GM19463 (cell line): ENCODE results near the gene HCLS1.

ENCODE experiments used
- ATAC-seq: cut with Tn5 transposase; IDR thresholded peaks from one replicate; pipeline ENCODE4 v1.9.1; 2021; ENCODE audit warnings: mild to moderate bottlenecking, moderate library complexity; ENCODE audit not compliant: unreplicated experiment

Gene HCLS1

GRCh38 chr3:121658716-121659435, 1.8 kb downstream of the HCLS1 start:
- ATAC-seq = no peak

DNA sequence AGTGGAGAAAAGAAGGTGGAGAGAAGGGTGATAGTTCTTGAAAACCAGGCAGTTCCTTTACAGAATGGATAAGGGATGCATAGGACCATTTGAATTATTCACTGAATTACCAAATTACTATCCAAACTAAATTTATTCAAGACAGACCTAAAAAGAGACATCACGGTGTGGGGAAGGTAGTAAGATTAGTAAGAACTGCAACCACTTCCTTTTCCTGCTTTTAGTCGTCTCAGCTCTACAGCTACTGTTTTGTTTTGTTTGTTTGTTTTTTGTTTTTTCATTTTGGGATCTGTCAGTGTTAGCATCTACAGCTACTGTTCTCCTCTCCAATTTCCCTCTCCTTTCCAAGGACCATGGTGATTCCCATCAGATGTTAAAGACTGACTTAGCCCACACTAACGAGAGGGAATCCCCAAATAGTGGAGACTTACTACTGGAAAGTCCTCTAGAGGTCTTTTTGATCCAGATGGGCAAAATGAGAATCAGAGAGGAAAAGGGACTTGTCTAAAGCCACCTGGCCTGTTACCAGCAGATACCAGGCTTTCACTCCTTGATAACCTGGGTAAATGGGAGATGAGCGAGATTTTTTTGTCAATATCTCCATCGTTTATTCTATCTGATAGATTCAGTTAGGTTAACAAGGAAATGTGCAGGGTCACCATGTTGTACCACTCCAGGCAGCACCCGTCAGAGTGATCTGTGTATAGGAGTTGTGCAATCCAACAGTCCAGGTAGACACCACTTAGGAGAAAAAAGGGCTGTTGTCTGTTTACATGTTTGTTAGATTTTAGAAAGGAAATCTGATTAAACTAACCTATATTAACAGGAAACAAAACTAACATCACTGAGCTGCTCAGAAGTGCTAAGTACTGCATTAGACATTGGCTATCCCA, 6.0 kb downstream of the HCLS1 start:
- peak; percentile 87 for ATAC-seq

GRCh38 chr3:121651684-121652083, 9.0 kb downstream of the HCLS1 start:
- ATAC-seq = no peak

DNA sequence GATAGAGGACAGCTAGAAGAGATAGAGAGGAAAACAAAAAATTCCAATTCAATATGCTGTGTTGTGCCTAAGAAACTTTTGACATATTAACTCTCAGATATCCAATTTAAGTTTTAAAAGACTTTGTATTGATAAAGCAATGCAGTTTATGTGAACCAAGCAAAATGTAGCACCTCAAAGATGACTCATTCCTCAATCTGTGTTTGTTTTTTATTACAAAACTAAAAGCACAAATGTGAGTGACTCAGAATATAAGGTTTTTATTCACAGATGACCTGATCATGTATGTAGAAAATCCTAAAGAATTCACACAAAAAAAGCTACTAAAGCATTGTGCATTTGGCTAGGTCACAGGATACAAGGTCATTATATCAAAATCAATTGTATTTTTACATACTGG, 11.1 kb downstream of the HCLS1 start:
- ATAC-seq = no peak

- ATAC-seq = no peak
Measured at GRCh38 chr3:121648219-121648958, 12.3 kb downstream of the HCLS1 start.

GRCh38 chr3:121645054-121645453, 15.6 kb downstream of the HCLS1 start:
- ATAC-seq = no peak

GRCh38 chr3:121642601-121643314, 17.9 kb downstream of the HCLS1 start:
- no peak for ATAC-seq

DNA sequence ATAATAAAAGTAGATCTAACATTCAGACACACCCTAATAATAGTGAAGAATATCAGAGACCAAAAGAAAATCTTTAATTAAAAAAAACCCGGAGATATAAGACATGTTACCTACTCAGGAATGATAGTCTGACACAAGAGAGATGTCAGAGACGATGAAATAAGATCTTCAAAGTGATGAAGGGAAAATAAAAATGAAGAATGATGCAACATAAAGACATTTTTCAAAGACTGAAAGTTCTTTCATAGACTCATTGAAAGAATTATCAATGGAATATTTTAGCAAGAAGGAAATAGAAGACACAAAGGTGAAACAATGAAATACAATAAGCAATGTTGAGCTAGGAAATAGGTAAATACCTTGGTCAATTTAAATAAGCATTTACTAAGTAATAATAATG, 19.6 kb downstream of the HCLS1 start:
- ATAC-seq = no peak

- peak; percentile 58 for ATAC-seq
Measured at GRCh38 chr3:121637922-121638321, 22.8 kb downstream of the HCLS1 start.

DNA sequence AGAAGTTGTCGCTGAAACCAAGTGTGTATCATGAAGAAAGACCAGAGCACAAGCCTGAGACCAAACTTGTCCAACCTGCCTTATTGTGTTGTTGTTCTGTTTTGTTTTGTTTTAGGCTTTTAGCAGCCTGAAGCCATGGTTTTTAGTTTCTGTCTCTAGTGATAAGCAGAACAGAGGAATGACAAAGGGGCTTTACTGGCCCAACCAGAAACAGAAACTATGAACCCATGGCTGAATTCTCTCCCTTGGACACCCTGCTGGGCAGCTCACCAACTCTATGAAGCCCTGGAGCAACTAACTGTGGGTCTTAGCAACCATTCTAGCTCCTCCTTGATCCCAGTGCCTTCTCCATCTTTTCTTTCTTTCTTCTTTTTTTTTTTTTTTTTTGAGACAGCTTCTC, 30.3 kb downstream of the HCLS1 start:
- no peak for ATAC-seq

DNA sequence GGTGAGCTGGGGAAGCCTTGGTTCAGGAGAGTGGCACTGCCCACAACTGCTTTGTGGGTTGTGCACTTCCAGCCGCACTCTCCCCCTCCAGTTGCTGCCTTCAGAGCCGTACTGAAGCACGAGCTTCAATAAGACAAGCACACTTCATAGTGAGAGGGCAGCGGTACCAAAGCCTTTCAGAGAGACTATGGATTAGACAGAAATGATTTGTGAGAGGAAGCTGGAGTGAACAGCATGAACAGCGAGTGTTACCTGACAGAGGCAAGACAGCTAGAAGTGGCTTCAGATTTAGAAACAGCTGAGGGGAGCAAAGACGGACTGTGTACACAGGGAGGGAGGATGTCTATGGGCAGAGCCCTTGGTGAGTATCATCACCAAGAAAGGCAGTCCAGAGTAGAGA, 31.1 kb downstream of the HCLS1 start:
- ATAC-seq = no peak

DNA sequence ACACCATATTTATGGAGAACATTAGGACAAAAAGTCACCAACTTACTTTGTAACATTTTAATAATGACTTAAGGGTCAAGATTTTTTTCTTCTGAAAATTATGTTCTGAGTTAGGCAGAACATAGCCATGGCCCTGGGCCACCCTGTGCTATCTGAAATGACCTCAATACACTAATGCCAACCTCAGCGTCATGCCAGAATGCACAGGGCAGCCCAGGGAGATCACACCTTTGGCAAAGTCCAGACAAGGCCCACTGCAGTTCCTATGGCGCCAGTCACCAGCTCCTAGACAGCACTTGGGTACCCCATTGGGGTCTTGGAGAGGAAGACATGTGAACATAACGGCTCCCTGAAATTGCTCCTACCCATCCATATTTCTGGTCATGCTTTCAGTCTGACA, 33.1 kb downstream of the HCLS1 start:
- ATAC-seq = no peak

DNA sequence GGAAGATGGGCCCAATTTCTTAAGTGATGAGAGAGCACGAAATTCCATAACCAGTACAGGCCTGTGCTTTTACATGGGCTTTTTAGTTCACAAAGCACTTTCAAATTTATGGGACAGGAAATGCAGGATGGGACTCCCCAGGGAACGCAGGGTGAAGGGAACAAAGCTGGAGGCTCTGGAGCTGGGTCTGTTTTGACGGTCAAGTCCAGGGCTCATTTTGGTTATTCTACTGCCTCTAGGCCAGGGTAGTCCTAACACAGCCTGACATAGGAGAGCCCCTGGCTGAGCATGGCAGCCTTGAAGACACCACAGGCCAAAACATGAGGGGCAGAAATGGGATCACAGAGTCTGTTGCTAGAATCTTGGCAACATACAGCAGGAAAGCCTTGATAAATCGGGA, 33.5 kb downstream of the HCLS1 start:
- ATAC-seq = no peak

GRCh38 chr3:121626495-121626894, 34.2 kb downstream of the HCLS1 start:
- ATAC-seq = no peak

- ATAC-seq = no peak
Measured at GRCh38 chr3:121624147-121624899, 36.4 kb downstream of the HCLS1 start.

- no peak for ATAC-seq
Measured at GRCh38 chr3:121621491-121621890, 39.2 kb downstream of the HCLS1 start.

GRCh38 chr3:121619691-121620090, 41.0 kb downstream of the HCLS1 start:
- ATAC-seq = no peak

- no peak for ATAC-seq
Measured at GRCh38 chr3:121606106-121606505, 54.6 kb downstream of the HCLS1 start.

- ATAC-seq = no peak
Measured at GRCh38 chr3:121604759-121605158, 55.9 kb downstream of the HCLS1 start.

- no peak for ATAC-seq
Measured at GRCh38 chr3:121601212-121601812, 59.4 kb downstream of the HCLS1 start.
